Skeletal muscle satellite cell (primary cell): ENCODE measurements around the gene ZNF521.
A peak's percentile ranks its signal among the peaks of the same experiment; 100 is the strongest.

ENCODE experiments used
- H3K27me3 ChIP-seq: 2 replicates; pipeline ENCODE4 v1.7.0; 2013; ENCODE audit warnings: low read length; ENCODE audit not compliant: control insufficient read depth, insufficient read depth
- H3K36me3 ChIP-seq: 2 replicates; pipeline ENCODE4 v1.7.0; 2013; ENCODE audit warnings: mild to moderate bottlenecking, control low read depth, low read length; ENCODE audit not compliant: insufficient read depth
- H3K4me1 ChIP-seq: 2 replicates; pipeline ENCODE4 v1.7.0; 2013; ENCODE audit warnings: low read length; ENCODE audit not compliant: control insufficient read depth, insufficient read depth
- H3K4me2 ChIP-seq: 2 replicates; pipeline ENCODE4 v1.7.0; 2013; ENCODE audit warnings: mild to moderate bottlenecking, low read length
- H3K4me3 ChIP-seq: 2 replicates; pipeline ENCODE4 v1.7.0; 2013; ENCODE audit warnings: low read length
- H3K9ac ChIP-seq: 2 replicates; pipeline ENCODE4 v1.7.0; 2013; ENCODE audit warnings: mild to moderate bottlenecking, low read depth, low read length, moderate library complexity
- H3K9me3 ChIP-seq: replicated peaks from 2 replicates; pipeline ENCODE4 v1.7.0; 2013; ENCODE audit warnings: mild to moderate bottlenecking, control low read depth, low read length

Gene ZNF521

DNA sequence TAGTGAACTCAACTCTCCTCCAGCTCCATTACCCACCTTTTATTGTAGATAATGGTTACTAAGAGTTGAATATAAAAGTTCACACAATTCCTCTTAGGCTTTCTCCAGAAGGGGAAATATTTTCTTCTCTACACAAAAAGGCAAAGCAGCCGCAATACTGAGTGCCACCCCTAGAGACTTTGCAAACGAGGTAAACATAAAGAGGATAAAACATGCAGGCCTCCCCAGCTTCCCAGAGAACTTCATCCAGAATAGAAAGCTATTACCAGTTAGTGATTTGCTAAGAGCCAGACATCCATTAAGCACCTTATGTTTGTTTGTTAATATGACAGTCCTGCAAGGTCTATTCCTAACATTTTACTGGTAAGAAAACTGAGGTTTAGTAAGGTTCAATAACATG is 17.4 kb downstream of the ZNF521 start:
- Histone ChIP-seq H3K4me2 (no peak overlapping the region), H3K27me3 (no peaks in the 10 kb centered on the region), H3K9ac (no peak overlapping the region), H3K4me1 (peaks cover 5% of the 10 kb centered on the region), H3K4me3 (no peak overlapping the region), H3K36me3 (no peaks in the 10 kb centered on the region), H3K9me3 (no peaks in the 10 kb centered on the region)

DNA sequence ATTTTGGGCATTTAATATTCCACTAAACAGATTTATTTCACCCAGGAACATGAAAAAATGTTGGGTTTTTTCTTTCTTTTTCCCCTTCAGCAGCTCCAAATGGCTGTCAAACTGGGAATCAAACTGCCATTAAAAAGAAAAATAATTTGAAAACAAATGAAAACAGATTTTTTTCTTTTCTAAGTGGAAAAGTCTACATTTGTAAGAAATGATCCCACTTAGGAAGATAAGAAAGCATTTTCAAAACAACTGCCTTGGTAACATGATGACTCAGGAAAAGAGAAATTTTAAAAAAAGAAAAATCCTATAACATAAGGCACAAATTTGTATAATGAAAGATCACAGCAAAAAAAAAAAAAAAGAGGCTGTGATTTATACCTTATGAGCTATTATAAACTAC is 20.0 kb downstream of the ZNF521 start:
- H3K4me2 ChIP-seq: peak overlapping the region; percentile 30
- H3K9ac ChIP-seq: no peak overlapping the region
- no peaks in the 10 kb centered on the region for H3K9me3 ChIP-seq
- peaks cover 7% of the 10 kb centered on the region for H3K4me1 ChIP-seq
- no peak overlapping the region for H3K4me3 ChIP-seq
- no peaks in the 10 kb centered on the region for H3K27me3 ChIP-seq
- no peaks in the 10 kb centered on the region for H3K36me3 ChIP-seq

DNA sequence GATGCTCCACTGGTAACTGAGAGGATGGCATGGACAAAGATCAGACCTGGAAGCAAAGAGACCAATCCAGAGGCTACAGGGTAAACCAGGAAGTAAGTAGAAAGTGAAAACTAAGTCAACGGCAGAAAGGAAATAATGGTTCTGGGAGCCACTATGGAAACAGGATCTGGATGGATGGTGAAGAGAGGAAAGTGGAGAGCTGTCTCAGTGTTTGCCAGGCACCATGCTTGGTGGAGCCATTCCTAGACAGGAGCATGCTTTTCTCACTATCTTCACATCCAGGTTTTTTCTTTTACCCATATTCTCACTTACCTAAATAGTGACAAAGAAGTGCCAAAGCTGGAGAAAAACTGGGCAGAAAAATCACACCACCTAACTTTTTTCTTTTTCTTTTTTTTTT is 22.2 kb downstream of the ZNF521 start:
- Histone ChIP-seq H3K4me3 (no peak overlapping the region), H3K36me3 (no peaks in the 10 kb centered on the region), H3K9ac (no peak overlapping the region), H3K4me2 (no peak overlapping the region), H3K4me1 (peaks cover 16% of the 10 kb centered on the region), H3K9me3 (no peaks in the 10 kb centered on the region), H3K27me3 (no peaks in the 10 kb centered on the region)

DNA sequence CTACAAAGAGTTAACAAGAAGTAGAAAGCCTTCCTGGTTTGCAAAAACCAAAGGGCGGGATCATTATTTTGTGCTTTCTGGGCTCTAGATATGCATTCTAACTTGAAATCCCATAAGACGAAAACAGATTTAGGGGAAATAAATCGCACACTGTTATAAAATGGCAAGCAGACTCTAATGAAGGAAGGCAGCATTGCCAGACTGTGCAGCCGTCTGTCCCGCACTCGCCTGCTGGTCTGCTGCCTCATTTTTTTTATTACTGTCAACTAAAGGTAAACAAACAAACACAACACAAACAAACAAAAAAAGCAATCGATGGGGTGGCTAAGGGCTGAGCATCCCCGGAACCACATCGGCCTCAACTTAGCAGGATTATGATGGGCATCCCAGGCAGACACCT is 24.4 kb downstream of the ZNF521 start:
- no peaks in the 10 kb centered on the region for H3K9me3 ChIP-seq
- H3K9ac ChIP-seq: no peak overlapping the region
- no peak overlapping the region for H3K4me3 ChIP-seq
- H3K4me1 ChIP-seq: peaks cover 16% of the 10 kb centered on the region
- H3K27me3 ChIP-seq: no peaks in the 10 kb centered on the region
- no peak overlapping the region for H3K4me2 ChIP-seq
- no peaks in the 10 kb centered on the region for H3K36me3 ChIP-seq

DNA sequence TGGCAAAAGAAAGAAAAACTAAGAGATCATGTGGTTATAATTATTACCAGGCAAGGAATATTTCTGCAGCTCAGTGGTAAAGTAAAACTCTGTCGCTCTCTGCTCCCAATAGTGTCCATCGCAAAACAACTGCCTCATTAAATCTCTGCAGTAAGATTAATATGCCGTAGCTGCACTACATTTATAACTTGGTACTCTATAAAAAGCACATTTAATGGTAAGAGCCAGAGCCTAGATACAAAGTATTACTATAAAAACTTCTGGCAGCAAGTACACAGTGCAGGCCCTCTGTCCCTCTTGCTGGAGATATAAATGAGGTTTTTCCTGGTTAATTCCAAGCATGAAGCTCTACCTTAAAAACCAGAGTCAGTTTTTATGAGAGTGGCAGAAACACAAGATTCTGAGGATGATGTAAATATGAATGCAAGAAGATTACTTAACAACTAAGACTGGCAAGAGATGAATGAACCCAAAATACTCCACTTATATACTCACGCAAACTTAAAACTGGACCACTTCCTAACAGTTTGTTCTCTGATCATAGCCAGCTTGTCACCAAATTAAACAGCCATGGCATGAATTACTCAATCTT is 25.5 kb downstream of the ZNF521 start:
- Histone ChIP-seq H3K9me3 (no peaks in the 10 kb centered on the region), H3K9ac (no peak overlapping the region), H3K4me3 (no peak overlapping the region), H3K4me2 (no peak overlapping the region), H3K36me3 (no peaks in the 10 kb centered on the region), H3K27me3 (no peaks in the 10 kb centered on the region), H3K4me1 (peaks cover 16% of the 10 kb centered on the region)

DNA sequence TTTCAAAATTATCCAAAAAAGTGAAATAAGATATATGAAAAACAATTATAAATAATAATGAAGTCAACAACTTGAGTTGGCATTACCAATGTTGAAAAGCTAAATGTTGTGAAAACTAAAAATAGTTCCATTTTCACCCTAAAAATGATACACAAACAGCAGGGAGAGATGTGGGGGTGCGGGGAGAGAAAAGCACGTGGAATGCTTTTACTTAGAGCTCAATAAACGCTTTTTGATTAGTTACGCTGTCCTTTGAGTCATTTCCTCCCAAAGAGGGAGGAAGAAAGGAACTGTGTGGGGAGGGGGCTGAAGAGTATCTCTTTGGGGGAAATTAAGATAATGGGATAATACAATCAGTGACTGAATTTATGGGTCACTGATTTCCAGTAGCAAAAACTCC is 29.2 kb downstream of the ZNF521 start:
- H3K4me1 ChIP-seq: peaks cover 11% of the 10 kb centered on the region
- no peaks in the 10 kb centered on the region for H3K27me3 ChIP-seq
- H3K9me3 ChIP-seq: no peaks in the 10 kb centered on the region
- H3K4me2 ChIP-seq: no peak overlapping the region
- H3K9ac ChIP-seq: no peak overlapping the region
- no peak overlapping the region for H3K4me3 ChIP-seq
- no peaks in the 10 kb centered on the region for H3K36me3 ChIP-seq

DNA sequence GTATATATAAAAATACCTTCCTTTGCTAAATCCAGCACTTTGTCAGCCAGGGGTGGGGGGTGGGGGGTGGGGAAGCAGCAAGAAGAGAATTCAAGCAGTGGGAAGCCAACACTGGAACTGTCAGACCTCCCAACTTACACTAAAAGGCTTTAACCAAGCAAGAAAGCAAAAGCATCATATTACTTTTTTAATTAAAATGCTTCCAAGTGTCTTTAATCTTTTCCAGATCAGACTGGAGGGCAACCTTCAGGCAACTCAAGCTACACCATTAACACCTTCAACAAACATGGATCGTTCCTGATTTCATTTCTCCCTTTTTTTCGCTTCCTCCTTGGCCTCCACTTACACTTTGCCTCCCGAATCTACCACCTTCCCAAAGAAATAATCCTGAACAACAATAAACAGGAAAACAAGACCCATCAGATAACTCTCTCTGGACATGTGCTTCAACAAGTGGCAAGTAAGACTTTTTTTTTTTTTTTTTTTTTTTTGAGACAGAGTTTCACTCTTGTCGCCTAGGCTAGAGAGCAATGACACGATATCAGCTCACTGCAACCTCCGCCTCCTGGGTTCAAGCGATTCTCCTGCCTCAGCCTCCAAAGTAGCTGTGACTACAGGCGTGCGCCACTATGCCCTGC is 35.5 kb downstream of the ZNF521 start:
- no peak overlapping the region for H3K9ac ChIP-seq
- H3K27me3 ChIP-seq: no peaks in the 10 kb centered on the region
- no peaks in the 10 kb centered on the region for H3K36me3 ChIP-seq
- H3K4me1 ChIP-seq: no peaks in the 10 kb centered on the region
- no peak overlapping the region for H3K4me3 ChIP-seq
- H3K4me2 ChIP-seq: no peak overlapping the region
- no peaks in the 10 kb centered on the region for H3K9me3 ChIP-seq

DNA sequence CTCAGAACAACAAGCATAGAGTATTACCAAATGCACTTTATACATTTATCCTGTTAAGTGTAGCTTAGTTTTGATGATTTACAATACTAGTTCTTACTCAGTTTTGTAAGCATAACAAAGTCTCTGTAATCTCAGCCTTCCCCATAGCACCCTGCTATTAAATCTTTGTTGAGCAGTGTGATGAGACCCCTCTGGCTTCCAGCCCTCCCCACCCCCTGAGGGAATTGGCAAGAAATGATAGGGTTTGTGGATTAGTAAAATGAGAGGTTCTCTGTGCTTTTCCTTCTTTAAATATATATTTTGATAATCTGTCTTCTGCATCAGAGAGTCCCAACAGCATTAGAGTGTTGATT is 37.2 kb downstream of the ZNF521 start:
- no peaks in the 10 kb centered on the region for H3K27me3 ChIP-seq
- no peak overlapping the region for H3K4me2 ChIP-seq
- H3K4me3 ChIP-seq: no peak overlapping the region
- no peak overlapping the region for H3K9ac ChIP-seq
- H3K36me3 ChIP-seq: no peaks in the 10 kb centered on the region
- H3K9me3 ChIP-seq: no peaks in the 10 kb centered on the region
- H3K4me1 ChIP-seq: no peaks in the 10 kb centered on the region

DNA sequence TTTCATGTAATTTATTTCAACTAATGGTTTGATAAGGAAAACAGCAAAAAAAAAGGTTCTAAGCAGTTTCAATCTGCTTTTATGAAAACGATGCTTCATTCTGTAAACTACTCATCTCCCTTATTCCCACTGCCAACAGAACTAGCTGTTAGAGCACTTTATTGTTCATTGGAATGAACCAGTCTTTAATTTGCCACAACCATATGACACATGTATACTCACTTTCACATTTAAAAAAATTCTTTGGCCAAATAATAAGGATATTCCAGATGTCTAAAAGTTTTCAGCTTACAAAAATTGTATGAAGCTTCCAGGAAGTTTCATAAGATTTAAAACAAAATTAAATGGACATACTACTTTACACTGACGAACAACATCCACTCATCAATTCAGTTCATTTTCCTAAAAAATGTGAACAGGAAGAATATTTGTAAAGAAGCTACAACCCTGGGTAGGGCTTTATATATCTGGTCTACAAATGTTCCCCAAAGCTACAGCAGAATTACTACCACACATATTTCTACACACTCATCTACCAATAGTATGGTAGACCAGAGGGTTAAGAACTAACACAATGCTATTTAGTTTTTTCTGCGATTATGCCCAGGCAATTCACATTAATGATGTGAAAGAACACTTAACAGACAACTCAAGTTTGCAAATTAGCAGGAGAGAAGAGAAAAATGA is 37.7 kb downstream of the ZNF521 start:
- H3K36me3 ChIP-seq: no peaks in the 10 kb centered on the region
- H3K9ac ChIP-seq: no peak overlapping the region
- no peaks in the 10 kb centered on the region for H3K9me3 ChIP-seq
- no peaks in the 10 kb centered on the region for H3K27me3 ChIP-seq
- no peak overlapping the region for H3K4me2 ChIP-seq
- H3K4me1 ChIP-seq: no peaks in the 10 kb centered on the region
- H3K4me3 ChIP-seq: no peak overlapping the region

DNA sequence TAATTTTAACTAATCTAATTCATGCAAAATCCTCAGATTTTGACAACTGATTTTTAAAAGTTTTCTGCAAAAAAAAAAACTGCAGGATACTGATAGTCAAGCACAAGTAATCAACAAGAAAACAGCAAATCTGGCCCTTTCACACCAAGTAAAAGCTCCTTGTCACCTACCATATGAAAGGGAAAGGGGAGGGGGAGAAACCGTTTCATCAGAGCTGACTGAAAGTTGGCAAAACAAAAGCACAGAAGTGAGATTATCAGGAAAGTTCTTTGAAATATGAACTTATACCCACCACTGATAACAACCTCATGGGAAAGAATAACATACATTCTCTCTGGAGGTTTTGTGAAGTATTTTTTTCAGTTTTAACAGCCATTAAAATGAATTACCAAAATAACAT is 38.7 kb downstream of the ZNF521 start:
- no peak overlapping the region for H3K9ac ChIP-seq
- no peaks in the 10 kb centered on the region for H3K36me3 ChIP-seq
- H3K9me3 ChIP-seq: no peaks in the 10 kb centered on the region
- no peak overlapping the region for H3K4me3 ChIP-seq
- no peaks in the 10 kb centered on the region for H3K27me3 ChIP-seq
- H3K4me2 ChIP-seq: no peak overlapping the region
- no peaks in the 10 kb centered on the region for H3K4me1 ChIP-seq

DNA sequence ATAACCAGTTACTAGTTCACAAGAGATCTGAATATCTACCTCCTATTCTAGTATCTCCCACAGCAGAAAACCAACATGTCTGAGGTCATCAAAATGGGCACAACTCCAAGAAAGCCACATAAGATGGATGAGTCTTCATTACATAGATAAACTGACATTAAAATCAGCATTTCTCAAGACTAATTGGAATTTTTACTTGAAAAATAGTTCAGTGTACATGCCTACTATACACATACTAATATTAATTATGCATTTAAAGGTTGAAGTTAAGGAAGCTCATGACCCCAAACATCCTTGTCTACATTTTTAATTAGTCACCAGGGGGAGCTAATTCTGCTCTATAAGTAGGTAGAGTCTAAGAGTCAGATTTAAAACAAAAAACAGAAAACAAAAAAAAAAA is 41.9 kb downstream of the ZNF521 start:
- no peaks in the 10 kb centered on the region for H3K27me3 ChIP-seq
- no peaks in the 10 kb centered on the region for H3K9me3 ChIP-seq
- H3K9ac ChIP-seq: no peak overlapping the region
- H3K4me2 ChIP-seq: no peak overlapping the region
- peaks cover 10% of the 10 kb centered on the region for H3K4me1 ChIP-seq
- no peak overlapping the region for H3K4me3 ChIP-seq
- no peaks in the 10 kb centered on the region for H3K36me3 ChIP-seq

DNA sequence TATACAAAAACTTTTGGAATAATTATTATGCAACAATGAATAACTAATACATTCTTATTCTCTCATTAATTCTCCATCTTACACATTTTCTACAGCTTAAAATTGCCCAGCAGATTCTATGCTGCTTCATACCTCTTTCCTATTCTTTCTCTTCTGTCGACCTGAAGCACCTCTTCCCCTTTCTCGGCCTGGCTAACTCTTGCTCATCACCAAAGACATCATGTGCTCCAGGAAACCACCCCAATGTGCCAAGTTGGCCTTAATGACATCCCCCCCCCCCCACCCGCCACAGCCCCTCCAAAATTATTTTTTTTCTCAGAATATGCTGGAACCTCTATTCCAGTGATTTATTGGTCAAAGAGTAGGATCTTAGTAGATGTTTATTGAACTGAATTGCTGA is 43.6 kb downstream of the ZNF521 start:
- Histone ChIP-seq H3K36me3 (no peaks in the 10 kb centered on the region), H3K27me3 (no peaks in the 10 kb centered on the region), H3K9ac (no peak overlapping the region)

More for the DNA sequence above, 43.6 kb downstream of the ZNF521 start:
- Histone ChIP-seq H3K4me2 (no peak overlapping the region), H3K9me3 (no peaks in the 10 kb centered on the region), H3K4me1 (peaks cover 10% of the 10 kb centered on the region), H3K4me3 (no peak overlapping the region)
